ENCODE measurements around the gene GJB3. TPM values are rescaled to one million over a fixed set of nuclear protein-coding genes. Genes with fewer than 3 reads are reported as not detected.
"Not testable (repeated sequence)": the region's sequence is repeated elsewhere in the genome, so short reads cannot be mapped to it uniquely, and the experiment has no call there.

The GJB3 gene
- total RNA-seq, 1 donor = not detected

DNA sequence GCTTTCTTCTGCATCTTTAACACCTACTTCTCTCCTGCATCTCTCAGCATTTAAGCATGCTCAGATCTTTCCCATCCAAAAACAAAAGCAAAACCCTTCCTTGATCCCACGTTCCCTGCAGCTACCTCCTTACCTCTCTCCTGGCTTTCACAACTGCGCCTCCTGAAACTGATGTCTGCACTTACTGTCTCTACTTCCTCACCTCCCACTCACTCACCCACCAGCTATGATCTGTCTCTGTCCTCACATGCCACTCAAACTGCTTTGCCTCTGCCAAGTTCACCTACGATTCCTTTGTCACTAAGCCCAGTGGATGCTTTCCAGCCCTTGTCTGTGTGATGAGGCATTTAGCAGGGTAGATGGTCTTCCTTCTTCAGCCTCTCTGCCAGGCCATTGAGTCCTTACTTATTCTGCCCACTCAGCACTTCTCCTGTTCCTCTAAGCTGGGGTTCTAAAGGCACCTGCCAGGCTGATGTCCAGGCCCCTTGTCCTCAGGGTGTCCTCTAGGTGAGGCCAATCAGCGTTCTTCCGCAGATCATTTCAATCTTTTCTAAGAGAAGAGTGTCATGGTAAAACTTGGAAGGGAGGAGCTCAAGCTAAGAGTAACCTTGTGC is 10.0 kb upstream of the GJB3 start:
- TF ChIP-seq, protein P1, sequence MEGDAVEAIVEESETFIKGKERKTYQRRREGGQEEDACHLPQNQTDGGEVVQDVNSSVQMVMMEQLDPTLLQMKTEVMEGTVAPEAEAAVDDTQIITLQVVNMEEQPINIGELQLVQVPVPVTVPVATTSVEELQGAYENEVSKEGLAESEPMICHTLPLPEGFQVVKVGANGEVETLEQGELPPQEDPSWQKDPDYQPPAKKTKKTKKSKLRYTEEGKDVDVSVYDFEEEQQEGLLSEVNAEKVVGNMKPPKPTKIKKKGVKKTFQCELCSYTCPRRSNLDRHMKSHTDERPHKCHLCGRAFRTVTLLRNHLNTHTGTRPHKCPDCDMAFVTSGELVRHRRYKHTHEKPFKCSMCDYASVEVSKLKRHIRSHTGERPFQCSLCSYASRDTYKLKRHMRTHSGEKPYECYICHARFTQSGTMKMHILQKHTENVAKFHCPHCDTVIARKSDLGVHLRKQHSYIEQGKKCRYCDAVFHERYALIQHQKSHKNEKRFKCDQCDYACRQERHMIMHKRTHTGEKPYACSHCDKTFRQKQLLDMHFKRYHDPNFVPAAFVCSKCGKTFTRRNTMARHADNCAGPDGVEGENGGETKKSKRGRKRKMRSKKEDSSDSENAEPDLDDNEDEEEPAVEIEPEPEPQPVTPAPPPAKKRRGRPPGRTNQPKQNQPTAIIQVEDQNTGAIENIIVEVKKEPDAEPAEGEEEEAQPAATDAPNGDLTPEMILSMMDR (IDR thresholded peaks at IDR 0.05; ENCODE audit: insufficient read depth, low read depth, low read length) = no peak
- DNase-seq (ENCODE audit: low read depth) = no peak
- H3K4me3 ChIP-seq (ENCODE audit: low read depth, low read length) = no peak overlapping the region

DNA sequence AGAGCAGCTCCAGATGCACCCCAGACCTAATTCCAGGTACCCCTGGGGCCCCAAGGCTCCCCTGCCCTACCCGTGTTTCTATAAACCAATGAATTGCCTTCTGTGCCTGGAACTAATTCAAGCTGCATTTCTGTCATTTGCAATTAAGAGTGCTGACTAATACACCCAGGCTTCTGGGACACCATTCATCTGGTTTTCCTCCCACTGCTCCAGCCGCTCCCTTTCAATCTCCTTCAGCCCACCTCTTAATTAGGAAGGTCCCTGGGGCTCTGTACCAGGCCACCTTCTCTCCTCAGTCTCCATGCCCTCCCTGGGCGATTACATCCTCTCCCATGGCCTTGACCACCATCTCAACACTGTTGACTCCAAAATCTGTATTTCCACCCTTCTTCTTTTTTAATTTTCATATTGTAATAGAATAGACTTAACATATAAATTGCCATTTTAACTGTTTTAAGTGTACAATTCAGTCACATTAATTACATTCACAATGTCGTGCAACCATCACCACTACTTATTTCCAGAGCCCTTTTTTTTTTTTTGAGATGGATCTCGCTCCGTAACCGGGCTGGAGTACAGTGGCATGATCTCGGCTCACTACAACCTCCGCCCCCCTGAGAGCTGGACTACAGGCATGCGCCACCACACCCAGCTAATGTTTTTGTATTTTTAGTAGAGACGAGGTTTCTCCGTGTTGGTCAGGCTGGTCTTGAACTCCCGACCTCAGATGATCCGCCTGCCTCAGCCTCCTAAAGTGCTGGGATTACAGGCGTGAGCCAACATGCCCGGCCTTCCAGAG is 9.2 kb upstream of the GJB3 start:
- no peak for DNase-seq (ENCODE audit: low read depth)
- TF ChIP-seq, protein P1 (IDR thresholded peaks at IDR 0.05; ENCODE audit: insufficient read depth, low read depth, low read length) = no peak

DNA sequence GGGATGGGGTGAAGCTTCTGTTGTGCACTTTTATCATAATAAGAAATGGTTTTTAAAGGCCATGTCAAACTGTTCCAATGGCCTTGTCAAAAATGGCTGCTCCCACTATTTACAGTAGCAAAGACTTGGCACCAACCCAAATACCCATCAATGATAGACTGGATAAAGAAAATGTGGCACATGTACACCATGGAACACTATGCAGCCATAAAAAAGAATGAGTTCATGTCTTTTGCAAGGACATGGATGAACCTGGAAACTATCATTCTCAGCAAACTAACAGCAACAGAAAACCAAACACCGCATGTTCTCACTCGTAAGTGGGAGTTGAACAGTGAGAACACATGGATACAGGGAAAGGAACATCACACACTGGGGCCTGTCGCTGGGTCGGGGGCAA is 7.9 kb upstream of the GJB3 start:
- DNase-seq (ENCODE audit: low read depth) = not testable (repeated sequence)

More for the DNA sequence above, 9.2 kb upstream of the GJB3 start:
- no peak overlapping the region for H3K4me3 ChIP-seq (ENCODE audit: low read depth, low read length)

DNA sequence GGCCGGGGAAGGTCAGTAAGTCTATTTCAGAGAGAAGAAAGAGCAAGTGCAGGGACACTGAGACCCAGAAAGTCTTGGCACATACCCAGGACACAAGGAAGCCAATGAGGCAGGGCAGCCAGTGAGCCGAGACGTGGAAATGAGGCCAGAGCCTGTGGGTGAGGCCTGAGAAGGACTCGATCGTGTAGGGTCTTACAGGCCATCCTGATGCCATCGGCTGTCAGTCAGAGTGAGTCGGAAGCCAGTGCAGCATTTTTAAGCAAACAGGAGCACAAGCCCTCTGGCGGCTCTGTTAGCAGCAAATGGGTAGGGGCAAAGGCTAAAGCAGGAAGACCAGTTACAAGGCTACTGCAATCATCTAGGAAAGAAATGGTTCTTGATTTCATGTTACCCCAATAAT is 6.1 kb upstream of the GJB3 start:
- no peak for DNase-seq (ENCODE audit: low read depth)
- TF ChIP-seq, protein P1 (IDR thresholded peaks at IDR 0.05; ENCODE audit: insufficient read depth, low read depth, low read length) = no peak
- no peak overlapping the region for H3K4me3 ChIP-seq (ENCODE audit: low read depth, low read length)

More for the DNA sequence above, 7.9 kb upstream of the GJB3 start:
- H3K4me3 ChIP-seq (ENCODE audit: low read depth, low read length) = not testable (repeated sequence)

DNA sequence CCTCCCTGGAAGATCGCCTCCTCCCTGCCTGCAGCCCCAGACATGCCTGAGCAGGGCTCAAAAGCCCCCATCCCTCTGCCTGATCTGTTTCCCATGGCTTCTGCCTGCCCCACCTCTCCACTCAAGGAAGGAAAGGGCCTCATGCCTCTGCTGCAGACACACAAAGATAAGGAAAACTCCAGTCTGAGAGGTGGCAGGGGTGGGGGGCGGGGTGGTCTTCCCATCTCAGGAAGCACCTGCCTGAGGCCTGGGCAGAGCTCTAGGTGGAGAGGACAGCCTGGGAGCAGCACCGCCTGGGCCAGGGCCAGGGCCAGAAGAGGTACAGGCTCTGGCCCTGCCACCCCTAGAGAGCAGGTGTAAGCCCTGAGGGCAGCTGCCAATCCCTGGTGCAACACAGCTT is 4.1 kb upstream of the GJB3 start:
- DNase-seq (ENCODE audit: low read depth) = no peak
- no peak overlapping the region for H3K4me3 ChIP-seq (ENCODE audit: low read depth, low read length)
- TF ChIP-seq, protein P1 (IDR thresholded peaks at IDR 0.05; ENCODE audit: insufficient read depth, low read depth, low read length) = no peak

DNA sequence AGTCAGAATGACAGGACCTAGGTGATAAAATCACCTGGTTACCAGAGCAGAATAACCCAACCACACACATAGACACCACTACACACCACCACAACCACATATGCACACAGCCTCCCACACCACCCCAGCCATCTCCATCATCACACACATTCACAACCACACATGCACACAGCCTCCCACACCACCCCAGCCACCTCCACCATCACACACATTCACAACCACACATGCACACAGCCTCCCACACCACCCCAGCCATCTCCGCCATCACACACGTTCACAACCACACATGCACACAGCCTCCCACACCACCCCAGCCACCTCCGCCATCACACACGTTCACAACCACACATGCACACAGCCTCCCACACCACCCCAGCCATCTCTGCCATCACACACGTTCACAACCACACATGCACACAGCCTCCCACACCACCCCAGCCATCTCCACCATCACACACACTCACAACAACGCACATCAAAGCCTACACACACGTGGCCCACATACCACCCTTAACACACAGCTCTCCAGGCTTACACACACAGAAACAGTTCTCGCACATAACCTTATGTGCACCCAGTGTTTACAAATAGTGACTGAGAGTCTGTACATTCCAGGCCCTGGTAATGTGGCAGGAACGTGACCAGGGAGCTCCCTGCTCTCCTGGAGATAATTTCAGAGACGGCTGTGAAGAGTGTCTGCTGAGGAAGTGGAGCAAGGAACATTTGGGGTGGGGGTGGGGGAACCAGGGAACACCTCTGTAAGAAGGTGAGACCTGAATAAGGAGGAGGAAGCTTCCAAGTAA is 3.3 kb upstream of the GJB3 start:
- no peak for DNase-seq (ENCODE audit: low read depth)
- TF ChIP-seq, protein P1 (IDR thresholded peaks at IDR 0.05; ENCODE audit: insufficient read depth, low read depth, low read length) = no peak
- no peak overlapping the region for H3K4me3 ChIP-seq (ENCODE audit: low read depth, low read length)

DNA sequence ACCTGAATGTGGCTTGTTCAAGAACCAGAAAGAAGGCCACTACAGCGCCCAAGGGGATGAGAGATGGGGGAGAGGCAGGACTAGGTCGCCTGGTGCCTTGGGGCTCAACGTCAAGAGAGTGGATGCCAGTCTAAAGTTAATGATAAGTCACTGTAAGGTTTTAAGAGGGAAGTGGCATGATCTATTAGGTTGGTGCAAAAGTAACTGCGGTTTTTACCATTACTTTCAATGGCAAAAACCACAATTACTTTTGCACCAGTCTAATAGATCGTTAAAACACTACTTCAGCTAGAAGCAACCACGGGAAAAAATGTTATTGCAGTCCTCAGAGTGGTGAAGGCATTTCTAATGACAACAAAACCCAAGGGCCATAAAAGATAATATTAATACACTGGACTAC is 2.6 kb upstream of the GJB3 start:
- TF ChIP-seq, protein P1 (IDR thresholded peaks at IDR 0.05; ENCODE audit: insufficient read depth, low read depth, low read length) = no peak
- no peak overlapping the region for H3K4me3 ChIP-seq (ENCODE audit: low read depth, low read length)
- no peak for DNase-seq (ENCODE audit: low read depth)

Data from fibroblast of villous mesenchyme (primary cell).